Measurements from ENCODE around the gene SAMD13. TPM values are rescaled to one million over a fixed set of nuclear protein-coding genes. Genes with fewer than 3 reads are reported as not detected.

Gene SAMD13
- polyA plus RNA-seq, 1 of the 3 experiments (the other 2 are of a cell fraction), result 1.3 TPM

DNA sequence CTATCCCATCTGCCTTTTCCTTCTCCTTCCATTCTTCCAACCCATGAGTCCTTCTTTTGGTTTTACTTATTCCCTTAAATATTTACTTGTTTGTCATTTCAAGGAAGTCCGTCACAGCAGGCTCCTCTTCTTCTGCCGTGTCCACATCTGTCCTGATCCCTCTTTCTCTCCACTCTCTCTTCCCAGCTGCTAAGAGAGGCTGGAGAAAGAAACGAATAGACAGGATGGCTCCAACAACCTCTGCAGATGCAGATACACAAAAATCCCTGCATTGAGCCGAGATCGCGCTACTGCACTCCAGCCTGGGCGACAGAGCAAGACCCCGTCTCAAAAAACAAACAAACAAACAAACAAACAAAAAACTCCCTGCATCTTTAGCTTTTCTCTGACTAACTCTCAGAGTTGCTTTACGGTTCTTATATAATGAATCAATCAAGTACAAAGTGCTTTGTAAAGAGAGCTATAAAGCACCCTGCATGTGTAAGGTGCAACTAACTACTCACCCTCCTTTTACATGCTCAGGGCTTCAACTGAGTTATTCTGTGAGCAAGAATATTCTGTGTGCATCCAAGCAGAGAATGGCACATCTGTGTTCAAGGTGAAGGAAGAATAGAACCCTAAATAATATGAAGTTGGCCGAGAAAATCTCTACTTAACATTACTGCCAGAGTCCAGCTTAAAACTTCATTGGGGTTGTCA lies 3.8 kb upstream of the SAMD13 start:
- Histone ChIP-seq H3K9me2 (no peaks in the 10 kb centered on the region), H3K27me3 (ENCODE audit: insufficient read depth) (no peaks in the 10 kb centered on the region), H3K4me1 (ENCODE audit: control insufficient read depth in 1 of 2, insufficient read depth in 2 of 2, low read depth in 1 of 2, low read length in 1 of 2) (peaks cover 14 to 18% of the 10 kb centered on the region in 2 experiments; a peak in 3 of 4 replicates), H4K20me1 (ENCODE audit: insufficient read depth) (no peaks in the 10 kb centered on the region), H3K27ac (ENCODE audit: low read depth in 2 of 2, low read length in 1 of 2) (peak overlapping the region in 1 of 2 experiments; percentile 25; a peak in 1 of 4 replicates), H3K79me2 (ENCODE audit: insufficient read depth) (no peaks in the 10 kb centered on the region), H3K4me3 (ENCODE audit: low read depth in 2 of 2, low read length in 1 of 2) (peak overlapping the region; percentile 84 to 95; a peak in 3 of 4 replicates), H3K4me2 (peak overlapping the region; percentile 91), H3K9ac (no peak overlapping the region), H3K36me3 (replicated peaks in 1 of 2; ENCODE audit: control insufficient read depth in 1 of 2, insufficient read depth in 2 of 2, low read length in 1 of 2) (no peaks in the 10 kb centered on the region), H2AFZ (ENCODE audit: low read depth) (peak overlapping the region; percentile 91), H3F3A (replicated peaks; ENCODE audit: insufficient read depth) (peaks cover 11% of the 10 kb centered on the region), H3K9me3 (peaks cover 4% of the 10 kb centered on the region; the same call in 1 of the 2 replicates)
- CTCF ChIA-PET, result interaction anchor here (0.7 to 1.3 kb wide), 3 partner anchors 32 to 140 kb away, joined by 3 to 4 read pairs (median 4); no protein-coding TSS in a partner anchor
- no peak for TF ChIP-seq FOXM1 (IDR thresholded peaks at IDR 0.05; ENCODE audit: low read depth)
- TF ChIP-seq, protein P1, sequence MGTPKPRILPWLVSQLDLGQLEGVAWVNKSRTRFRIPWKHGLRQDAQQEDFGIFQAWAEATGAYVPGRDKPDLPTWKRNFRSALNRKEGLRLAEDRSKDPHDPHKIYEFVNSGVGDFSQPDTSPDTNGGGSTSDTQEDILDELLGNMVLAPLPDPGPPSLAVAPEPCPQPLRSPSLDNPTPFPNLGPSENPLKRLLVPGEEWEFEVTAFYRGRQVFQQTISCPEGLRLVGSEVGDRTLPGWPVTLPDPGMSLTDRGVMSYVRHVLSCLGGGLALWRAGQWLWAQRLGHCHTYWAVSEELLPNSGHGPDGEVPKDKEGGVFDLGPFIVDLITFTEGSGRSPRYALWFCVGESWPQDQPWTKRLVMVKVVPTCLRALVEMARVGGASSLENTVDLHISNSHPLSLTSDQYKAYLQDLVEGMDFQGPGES (IDR thresholded peaks at IDR 0.05; ENCODE audit: low read depth, low read length), result no peak
- TF ChIP-seq RAD21 (IDR thresholded peaks at IDR 0.05; ENCODE audit: low read length), result no peak
- no peak for TF ChIP-seq GATA2 (CRISPR knock-in tag; IDR thresholded peaks at IDR 0.05)
- no peak for TF ChIP-seq MAX (IDR thresholded peaks at IDR 0.05; ENCODE audit: low read depth)
- no peak for TF ChIP-seq RCOR1 (IDR thresholded peaks at IDR 0.05; ENCODE audit: low read length)
- no peak for TF ChIP-seq RFX5 (IDR thresholded peaks at IDR 0.05; ENCODE audit: low read length)
- no peak for TF ChIP-seq USF1 (IDR thresholded peaks at IDR 0.05; ENCODE audit: borderline replicate concordance, low read depth)
- no peak for TF ChIP-seq REST (IDR thresholded peaks at IDR 0.05; ENCODE audit: low read depth, low read length)
- TF ChIP-seq, protein P2, sequence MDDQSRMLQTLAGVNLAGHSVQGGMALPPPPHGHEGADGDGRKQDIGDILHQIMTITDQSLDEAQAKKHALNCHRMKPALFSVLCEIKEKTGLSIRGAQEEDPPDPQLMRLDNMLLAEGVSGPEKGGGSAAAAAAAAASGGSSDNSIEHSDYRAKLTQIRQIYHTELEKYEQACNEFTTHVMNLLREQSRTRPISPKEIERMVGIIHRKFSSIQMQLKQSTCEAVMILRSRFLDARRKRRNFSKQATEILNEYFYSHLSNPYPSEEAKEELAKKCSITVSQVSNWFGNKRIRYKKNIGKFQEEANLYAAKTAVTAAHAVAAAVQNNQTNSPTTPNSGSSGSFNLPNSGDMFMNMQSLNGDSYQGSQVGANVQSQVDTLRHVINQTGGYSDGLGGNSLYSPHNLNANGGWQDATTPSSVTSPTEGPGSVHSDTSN (IDR thresholded peaks at IDR 0.05), result no peak
- WGBS (ENCODE audit: low lambda C conversion rate), result 84% methylated on average over 10 of the region's 10 CpGs
- DNase-seq, result no peak
- POLR2A ChIA-PET, result interaction anchor here (0.6 kb wide), 1 partner anchor 125 kb away, joined by 4 read pairs; no protein-coding TSS in a partner anchor

Measured in SK-N-SH (cell line).